Bone marrow (tissue), 2 donors: ENCODE measurements around the gene HSD11B2.

Experiments used
- DNase-seq, 2 donors: peaks; one replicate each; lab custom pipeline; 2025; lab: John Stamatoyannopoulos, UW

HSD11B2 gene

DNA sequence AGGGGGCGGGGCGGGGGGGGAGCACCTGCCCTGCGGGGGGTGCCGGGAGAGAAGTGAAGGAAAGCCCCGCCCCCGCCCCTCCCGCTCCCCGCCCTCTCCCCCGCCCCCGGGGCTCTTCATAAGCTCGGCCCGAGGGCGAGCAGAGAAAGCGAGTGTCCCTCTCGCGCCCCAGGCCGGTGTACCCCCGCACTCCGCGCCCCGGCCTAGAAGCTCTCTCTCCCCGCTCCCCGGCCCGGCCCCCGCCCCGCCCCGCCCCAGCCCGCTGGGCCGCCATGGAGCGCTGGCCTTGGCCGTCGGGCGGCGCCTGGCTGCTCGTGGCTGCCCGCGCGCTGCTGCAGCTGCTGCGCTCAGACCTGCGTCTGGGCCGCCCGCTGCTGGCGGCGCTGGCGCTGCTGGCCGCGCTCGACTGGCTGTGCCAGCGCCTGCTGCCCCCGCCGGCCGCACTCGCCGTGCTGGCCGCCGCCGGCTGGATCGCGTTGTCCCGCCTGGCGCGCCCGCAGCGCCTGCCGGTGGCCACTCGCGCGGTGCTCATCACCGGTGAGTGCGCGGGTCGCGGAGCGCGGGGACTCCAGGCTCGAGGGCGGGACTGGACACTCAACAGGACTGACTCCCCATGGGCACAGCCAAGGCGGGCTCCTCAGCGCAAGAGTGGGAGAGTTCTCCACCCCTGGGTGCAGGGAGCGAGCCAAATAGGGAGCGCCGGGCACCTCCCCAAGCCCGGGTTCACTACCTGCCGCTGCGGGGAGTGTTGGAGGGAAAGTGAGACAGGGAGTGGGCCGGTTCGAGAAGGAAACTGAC, at the start of gene HSD11B2:
HSD11B2 (plus strand) TSS at position 145 of the 798 bp plus-strand sequence; CDS start at position 273, 128 bp downstream.
- peak in 1 of 2 donors; percentile 30 for DNase-seq

DNA sequence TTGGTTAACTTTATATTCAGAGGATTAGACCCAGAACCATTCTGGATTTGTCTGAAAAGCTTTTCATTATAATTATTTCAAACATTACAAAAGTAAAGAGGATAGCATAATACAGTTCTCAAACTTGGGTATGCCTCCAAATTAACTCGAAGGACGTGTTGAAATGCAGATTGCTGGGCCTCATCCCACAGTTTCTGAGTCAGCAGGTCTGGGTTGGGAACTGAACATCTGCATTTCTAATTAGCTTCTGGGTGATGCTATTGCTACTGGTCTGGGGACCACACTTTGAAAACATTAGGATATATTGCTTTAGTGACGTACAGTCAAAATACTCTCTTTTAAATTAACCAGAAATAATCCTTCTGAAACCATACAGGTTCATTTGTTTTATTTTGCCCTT, 47.6 kb upstream of the HSD11B2 start:
- no peak for DNase-seq

DNA sequence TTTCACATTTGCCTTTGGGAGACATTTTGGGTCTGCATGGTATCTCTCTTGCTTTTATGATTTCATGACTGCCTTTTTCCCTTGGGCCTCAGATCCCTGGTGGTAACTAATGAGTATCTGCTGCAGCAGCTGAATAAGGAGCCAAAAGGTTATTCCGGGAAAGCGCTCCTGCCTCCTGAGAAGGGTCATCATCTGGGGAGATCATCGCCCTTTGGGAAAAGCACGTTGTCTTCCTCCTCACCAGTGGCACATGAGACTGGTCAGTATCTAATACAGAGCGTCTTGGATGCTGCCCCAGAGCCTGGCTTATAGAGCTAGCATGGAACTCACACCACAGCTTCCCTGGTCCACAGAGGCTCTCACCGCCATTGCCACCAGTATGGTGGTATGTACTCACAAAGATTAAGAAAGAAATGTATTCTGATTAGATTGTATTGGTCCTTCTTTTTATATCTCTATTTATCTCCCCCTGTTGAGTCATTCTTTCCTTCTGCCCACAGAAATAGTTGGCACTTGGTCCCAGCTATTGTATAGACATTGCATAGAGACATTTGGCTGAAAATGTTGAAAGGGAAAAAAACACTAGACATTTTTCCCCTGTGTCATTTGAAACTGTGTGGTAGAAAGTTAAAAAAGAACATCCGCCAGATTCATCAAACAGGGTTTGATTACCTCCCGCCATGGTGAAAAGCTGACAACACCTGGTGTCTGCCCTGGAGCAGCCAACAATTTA, 46.0 kb upstream of the HSD11B2 start:
- no peak for DNase-seq

DNA sequence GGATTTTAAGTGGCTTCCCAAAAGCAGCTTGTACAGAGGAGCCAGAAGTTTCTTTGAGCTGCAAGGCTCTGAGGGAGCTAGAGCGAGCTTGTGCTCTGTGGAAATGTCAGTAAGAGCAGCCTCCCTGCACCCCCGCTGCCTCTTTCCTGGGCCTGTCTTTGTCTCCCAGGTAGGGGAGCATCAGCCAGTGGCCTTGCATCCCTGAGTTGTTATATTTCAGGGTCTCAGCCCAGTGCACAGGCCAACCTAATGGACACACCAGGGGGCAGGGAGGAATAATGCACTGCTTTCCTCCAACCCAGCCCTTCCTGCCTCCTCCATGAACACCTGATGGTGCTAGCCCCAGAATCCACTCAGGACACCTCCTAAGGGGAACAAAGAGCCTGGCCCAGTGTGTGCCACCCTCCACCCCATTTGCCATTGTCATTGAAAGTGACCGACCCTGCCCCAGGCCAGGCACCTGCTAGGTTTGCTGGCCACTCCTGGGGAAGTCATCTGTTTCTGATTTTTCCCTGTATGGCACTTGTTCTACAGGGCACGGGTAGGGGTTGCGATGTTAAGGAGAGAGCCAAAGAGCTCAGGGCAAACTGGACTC, 44.0 kb upstream of the HSD11B2 start:
- no peak for DNase-seq

DNA sequence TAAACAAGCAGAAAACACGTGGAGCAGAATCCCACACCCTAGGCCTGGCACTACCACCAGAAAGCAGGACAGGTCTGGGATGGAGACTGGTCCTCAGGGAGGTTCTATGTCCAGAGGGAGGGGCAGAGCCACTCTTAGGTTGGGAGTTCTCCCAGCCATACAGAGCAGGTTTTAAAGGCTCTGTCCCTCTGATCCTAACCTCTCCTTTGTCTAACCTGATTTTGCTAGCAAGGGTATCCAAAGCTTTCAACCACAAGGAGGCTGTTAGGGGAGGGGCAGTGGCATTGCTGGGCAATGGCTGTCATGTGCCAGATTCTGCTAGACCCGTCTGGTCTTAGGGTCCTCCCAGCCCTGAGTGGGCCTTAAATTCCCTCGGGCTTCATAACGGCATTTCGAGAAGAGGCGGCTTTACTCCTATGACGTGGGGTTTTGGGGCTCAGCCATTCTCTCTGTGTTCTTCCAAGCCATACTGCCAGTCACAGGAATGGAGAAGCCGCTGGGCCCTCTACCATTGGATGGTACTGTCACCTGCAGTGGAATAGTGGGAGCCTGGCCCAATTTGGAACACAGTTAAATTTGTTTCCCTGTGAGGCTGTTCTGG, 43.3 kb upstream of the HSD11B2 start:
- no peak for DNase-seq

DNA sequence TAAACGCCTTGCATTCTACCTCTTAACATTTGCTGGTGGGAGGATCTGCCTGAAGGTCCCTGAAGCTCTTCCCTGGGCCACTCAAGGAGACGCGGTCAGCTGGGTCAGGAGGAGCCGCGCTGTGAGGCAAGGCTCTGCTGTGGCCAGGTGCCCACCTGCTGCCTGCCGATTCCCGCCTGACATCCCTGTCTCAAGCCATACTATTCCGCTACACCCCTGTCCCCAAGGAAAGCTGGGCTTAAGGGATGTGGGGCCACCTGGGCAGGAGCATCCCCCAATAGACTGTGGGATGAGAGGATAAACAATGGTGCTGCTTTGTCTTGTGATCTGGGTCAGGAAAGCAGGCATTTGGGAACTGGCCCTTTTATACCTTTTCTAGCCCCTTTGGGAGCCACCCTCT, 42.7 kb upstream of the HSD11B2 start:
- no peak for DNase-seq

DNA sequence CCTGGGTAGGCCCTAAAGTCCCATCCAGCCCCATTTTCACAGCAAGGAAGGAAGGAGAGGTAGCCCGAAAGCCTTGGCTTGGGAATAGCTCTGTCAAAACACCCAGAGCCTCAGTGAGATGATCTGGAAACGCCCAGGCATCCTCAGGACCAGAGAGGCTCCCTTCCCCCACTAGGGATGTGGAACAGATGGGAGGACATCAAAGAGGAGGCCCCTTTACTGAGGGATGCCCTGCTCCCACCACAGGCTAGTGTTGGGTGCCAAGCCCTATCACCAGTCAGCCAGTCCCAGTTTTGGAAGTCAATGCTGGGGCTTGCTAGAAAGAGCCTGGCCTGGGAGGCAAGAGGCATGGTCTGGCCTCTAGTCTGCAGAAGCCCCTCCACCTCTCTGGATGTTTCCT, 42.3 kb upstream of the HSD11B2 start:
- no peak for DNase-seq

DNA sequence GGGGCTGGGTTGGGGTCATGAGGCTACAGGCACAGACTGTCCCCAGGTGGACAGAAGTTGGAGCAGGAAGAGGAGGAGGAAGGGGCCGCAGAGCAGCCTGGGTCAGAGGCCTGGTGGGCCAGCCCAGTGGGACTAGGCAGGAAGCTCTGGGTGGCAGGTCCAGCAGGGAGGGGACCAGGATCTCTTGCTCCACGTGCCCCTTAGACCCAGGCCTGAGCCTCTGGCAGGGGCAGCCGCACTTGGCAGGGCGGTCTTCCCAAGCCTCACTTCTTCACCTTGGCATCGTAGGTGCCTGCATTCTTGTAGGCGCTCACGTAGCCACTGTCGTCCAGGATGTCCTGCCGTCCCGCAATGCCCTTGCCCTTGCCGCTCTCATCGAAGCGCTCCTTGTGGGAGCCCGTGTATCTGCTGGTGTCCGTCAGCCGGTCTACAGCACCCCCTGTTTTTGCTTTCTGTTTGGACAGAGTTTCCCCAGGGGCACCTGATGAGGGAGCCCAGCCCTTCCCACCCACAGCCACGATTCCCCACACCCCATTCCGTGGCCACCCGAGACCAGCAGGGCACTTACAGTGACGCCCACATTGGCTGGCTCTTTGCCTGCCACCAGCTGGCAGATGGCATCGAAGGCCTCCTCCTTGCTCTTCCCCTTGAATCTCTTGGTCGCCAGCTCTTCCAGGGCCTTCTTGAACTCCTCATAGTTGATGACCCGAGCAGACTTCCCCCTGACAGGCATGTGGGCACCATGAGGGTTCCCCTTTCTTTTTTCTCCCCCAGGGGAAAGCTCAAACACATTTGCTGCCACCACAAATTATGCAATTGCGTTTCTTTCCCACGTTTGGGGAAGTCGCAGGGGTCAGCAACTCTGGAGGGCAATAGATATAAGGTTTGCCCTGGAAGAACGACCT, 40.8 kb upstream of the HSD11B2 start:
- peak; percentile 28 to 49 for DNase-seq

DNA sequence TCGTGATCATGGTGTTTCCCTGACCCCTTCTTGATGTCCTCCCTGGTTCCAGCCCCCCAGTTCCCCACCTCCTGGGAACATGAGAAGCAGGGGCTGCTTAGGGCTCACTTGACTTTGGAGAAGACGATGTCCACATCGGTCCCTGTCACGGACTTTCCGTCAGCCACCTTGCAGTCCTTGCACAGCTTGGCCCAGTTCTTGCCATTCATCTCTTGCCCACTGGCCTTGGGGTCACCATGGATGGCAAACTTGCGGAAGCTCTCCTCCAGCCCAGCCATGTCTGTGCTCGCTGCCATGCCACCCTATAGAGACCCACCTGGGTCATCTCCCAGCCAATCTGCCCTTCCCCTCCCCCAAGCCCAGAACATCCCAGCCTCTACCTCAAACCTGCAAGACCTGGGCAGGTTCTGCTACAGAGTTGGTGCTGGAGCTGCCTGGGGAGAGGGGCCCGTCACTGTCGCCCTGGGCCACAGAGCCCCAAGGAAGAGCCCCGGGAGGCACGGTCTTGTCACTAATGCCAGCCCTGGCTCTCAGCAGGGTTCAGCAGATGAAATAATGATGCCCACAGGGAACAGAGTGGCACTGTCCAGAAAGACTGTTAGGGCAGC, 40.0 kb upstream of the HSD11B2 start:
- no peak for DNase-seq

DNA sequence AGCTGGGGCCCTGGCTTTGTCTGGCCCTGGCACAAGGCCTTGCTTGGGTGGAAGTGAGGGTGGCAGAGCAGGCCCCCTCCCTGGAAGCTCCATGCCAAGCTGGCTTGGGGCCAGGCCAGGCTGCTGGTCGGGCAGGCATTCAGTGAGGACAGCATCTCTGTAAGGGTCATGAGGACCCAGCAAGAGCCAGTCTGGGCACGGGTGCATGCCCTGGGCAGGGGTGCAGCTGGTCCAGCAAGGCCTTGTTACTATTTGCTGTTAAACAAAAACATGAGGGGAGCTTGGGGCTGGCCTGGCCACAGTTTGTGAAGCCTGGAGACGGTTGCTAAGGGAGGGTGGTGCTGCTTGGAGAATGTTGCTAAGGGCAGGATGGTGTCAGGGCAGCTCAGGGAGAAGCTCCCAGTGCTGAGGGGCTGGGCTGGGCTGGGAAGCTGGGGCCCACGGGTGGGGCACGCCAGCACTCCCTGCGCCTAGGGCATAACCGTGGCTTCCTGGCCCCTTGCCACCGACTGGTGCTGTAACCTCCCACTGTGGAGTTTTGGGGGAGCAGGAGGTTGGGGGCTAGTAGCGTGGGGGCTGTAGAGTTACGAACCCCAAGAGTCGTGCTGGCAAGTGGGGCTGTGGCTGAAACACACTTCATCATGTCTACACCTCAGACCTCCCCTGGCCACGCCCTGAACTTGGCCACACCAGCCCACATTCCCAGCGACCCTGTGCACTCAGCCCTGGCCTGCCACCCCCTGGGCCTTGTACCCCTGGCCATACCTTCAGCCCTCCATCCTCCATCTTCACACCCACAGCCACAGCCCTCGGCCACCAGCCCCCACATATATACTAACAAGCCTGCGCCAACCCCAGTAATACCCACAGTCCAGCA, 39.3 kb upstream of the HSD11B2 start:
- DNase-seq, result no peak

DNA sequence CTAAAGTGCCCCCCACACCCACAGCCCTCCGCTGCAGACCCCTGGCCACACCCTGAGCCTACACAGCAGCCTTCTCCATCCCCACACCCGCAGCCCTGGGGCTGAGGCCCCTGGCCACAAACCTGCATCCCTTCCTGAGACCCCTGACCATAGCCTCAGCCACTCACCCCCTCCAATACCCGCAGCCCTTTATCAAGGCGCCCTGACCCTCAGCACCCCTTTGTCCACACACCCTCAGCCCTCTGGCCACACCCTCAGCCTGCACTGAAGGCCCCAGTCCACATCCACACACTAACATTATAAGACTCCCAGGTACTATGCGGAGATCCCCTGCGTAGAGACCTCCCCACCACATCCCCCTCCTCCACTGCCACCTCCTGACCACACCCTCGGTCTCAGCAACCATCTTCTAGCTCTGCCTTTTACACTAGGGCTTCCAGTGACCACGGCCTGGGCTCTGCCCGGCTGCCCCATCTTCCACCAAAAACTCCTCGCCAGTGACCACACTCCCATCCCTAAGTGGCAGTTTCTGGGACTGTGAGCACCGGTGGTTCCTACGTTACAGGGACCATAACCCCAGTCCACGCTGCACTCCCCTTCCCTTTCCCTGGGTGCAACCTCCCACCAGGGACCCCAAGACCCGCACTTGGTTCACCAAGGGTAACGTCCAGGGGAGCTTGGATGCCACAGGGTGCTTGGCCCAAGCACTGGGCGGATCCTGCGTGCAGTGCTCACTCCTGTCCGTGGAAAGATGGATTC, 38.4 kb upstream of the HSD11B2 start:
- no peak for DNase-seq

DNA sequence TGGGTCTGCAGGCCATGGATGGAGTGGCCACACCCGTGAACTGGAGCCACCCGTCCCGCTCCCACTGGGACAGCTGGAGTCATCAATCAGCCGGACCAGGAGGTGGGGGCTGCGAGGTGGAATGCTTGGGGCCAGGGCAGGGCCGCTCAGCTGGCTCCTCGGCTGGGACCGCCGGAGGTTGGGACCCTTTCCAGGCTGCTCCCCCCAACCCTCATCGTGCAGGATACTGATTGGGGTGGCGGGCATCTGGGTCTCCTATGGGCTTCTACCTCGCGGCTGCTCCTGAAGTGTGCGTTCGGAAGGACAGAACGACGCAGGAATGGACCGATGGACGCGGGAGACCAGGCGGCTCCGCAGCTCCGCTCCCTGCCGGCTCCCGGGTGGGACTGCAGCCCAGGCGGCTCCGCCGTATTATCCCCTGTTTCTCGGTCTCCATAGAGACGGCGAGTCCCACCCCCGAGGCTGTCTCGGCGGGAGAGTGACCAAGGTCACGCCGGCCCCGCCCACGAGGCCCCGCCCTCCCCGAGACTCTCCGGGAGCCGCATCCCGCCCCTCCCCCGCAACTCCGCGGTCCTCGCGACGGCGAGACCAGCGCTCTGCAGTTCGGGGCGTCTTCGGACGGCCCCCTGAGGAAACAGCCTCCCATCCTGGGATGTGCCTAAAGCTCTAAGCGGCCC, 37.7 kb upstream of the HSD11B2 start, which contains the start of gene TPPP3:
TPPP3 (minus strand) TSS at position 388 of the 677 bp plus-strand sequence. CDS start 2,387 bp downstream, outside the sequence.
- peak in 1 of 2 donors; percentile 23 for DNase-seq

DNA sequence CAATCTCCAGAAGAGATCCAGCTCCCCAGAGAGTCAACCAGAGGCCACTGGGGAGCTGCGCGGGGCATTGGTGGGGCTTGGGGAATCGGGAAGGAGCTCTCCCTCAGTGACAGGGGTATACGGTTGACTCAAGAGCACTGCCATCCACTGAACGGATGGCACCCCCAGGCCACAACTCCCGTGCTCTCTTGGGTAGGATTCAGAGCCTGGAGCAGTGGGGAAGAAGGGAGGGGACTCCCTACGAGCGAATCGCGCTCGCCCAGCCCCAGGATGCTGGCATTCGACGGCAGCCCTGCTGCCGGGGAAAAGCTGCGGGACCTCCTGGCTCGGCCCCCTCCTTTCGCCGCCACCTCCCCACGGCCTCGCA, 37.1 kb upstream of the HSD11B2 start:
- DNase-seq, result no peak

DNA sequence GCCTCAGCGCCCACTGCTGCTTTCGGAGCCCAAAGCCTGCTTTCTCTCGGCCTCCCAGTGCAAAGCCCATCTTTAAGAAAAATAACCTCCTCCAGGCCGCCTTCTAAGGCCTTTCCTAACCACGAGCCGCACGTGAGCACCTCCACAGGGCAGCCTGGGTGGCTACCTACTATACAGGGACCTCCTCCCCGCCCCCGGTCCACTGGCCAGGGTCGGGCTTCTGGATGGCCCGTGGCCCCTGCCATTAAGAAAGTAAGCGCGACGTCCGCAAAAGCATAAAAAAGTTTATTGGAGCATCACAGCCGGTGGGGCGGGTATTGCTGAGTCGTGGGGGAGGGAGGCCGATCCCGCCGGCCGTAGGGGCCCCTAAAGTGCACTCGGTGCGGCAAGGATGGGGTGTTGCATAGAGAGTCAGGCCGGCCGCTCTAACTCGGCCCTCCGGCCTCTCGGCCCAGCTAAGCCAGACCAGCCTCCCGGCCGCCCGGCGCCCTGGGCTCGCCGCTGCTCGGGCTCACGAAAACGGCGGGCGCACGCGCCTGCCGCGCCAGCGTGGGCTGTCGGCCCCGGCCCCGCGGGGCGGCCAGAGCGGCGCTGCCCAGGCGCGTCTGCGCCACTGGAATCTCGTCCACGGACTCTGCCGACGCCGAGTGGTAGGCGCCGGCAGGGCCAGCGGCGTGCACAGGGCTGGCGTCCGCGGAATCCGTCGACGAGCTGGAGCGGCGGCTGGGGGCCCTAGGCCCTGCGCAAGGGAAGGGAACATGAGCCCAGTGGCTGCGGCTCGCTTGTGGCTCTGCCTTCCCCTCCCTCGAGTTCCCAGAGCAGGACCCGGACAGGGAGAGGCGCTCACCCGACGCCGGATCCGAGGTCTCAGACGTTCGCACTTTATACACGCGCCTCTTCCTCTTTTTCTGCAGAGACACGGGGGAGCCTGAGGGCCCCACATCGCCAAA, 36.5 kb upstream of the HSD11B2 start:
- peak; percentile 21 to 61 for DNase-seq

DNA sequence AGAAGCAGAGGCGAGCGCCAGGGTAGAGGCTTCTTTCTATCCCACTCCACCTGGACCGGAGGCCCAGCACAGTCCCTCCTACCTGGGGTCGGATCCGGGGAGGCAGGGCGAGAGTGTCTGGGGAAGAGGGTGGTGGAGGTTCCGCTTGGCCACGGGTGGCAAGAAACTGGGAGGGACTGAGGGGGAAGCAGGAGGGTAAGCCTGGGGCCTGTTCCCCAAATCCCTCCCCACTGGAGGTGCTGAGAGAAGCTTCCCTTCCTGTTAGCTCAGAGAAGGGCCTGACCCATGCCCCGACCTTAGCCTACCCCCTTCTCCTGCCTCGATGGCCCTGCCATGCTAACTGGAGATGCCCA, 35.8 kb upstream of the HSD11B2 start:
- DNase-seq, result peak in 1 of 2 donors; percentile 61

DNA sequence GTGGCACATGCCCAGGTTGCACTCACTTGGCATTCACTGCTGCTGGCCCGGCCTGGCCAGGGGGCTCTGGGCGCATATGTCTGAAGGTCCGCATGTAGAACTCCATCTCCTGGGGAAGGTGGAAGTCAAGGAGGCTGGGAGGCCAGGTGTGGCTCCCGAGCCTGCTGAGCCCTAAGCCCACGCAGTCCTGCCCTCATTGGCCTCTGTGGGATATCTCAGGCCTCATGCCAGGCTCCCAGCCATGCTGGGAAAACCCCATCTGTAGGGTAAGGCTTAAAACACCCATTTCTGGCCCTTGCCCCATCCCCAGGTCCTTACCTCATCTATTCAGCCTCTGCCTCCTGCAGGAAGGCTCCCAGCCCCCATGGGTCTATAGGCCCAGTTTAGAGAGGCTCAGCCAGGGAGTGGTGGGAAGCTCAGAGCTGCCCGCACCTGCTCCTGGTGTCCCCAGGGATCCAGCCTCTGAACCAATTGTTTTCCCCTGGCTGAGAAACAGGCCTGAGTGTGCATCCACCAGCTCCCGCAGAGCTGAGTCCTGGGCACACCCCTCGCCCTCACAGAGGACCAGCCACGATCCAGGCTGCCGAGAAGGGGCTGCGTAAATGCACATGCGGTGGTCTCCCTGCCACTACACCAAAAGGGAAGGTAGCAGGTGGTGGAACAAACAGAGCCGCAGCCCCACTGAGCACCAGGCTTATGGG, 35.3 kb upstream of the HSD11B2 start:
- DNase-seq, result no peak
